DMS 273 (cell line): ENCODE results near the gene ZBTB43.

Source experiments
- DNase-seq: peaks from one replicate; lab custom pipeline; 2025; ENCODE audit not compliant: unreplicated experiment; lab: John Stamatoyannopoulos, UW

Gene ZBTB43

DNA sequence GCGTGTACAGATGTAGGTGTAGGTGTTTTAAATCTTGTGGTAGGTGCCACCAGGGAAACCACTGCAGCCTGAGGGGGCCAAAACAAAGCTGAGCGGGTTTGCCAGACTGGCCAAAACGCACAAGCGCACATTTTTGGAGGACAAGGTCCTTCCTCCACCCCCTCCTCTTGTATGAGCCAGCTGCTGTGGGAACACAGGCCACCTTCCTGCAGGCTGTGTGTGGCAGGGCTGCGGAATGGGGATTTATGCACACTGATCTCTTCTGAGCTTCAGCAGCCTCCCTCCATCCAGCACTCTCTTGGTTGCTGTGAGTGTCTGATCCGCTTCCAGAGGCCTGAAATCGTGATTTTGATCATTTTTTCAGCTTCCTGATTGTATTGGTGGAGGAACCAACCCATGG, 22.4 kb downstream of the ZBTB43 start:
- no peak for DNase-seq

DNA sequence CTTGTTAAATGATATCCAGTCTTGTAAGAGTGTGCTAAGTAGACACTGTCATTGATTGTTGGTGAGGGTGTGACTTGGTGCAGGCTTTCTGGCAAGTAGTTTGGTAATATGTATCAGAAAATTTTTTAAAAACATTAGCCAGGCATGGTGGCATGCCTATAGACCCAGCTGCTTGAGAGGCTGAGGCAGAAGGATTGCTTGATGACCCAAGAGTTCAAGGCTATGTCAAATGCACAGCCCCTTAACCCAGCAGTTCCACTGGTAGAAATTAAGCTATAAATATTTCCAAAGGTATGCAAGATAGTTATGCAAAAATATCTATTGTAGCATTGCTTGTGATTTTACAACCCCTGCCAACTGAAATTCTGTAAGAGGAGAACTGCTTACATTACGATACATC, 24.2 kb downstream of the ZBTB43 start:
- DNase-seq: no peak

DNA sequence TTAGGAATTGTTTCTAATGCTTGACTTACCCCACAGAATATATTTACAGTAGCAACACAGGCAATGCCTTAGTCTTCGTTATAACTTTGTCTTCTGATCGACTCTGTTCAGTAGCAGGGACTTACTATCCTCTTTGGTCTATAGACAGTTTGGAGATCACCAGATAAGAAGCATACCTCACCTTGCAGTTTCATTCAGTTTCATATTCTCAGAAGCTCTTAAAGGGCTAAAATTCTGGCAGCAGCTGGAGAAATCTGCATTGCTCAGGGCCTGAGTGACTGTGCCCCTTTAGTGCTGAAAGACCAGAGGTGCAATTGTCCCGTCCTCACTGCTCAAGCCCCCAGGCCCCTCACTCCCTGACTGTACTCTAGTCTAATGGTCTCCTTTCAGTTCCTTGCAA, 26.0 kb downstream of the ZBTB43 start:
- DNase-seq: no peak

DNA sequence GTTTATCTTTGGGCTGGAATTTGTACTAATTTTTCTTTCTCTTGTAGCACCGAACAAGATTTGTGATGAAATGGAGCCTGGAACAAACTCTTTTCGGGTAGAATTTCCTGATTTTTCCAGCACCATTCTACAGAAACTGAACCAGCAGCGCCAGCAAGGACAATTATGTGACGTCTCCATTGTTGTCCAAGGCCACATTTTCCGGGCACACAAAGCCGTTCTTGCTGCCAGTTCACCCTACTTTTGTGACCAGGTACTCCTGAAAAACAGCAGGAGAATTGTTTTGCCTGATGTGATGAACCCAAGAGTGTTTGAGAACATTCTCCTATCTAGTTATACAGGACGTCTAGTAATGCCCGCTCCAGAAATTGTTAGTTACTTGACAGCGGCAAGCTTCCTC, 27.6 kb downstream of the ZBTB43 start:
- no peak for DNase-seq

DNA sequence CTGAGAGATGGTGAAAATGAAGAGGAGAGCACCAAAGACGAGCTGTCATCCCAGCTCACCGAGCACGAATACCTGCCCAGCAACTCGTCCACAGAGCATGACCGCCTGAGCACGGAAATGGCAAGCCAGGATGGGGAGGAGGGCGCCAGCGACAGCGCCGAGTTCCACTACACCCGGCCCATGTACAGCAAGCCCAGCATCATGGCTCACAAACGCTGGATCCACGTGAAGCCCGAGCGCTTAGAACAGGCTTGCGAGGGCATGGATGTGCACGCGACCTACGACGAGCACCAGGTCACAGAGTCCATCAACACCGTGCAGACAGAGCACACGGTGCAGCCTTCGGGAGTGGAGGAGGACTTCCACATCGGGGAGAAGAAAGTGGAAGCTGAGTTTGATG, 28.2 kb downstream of the ZBTB43 start:
- no peak for DNase-seq

DNA sequence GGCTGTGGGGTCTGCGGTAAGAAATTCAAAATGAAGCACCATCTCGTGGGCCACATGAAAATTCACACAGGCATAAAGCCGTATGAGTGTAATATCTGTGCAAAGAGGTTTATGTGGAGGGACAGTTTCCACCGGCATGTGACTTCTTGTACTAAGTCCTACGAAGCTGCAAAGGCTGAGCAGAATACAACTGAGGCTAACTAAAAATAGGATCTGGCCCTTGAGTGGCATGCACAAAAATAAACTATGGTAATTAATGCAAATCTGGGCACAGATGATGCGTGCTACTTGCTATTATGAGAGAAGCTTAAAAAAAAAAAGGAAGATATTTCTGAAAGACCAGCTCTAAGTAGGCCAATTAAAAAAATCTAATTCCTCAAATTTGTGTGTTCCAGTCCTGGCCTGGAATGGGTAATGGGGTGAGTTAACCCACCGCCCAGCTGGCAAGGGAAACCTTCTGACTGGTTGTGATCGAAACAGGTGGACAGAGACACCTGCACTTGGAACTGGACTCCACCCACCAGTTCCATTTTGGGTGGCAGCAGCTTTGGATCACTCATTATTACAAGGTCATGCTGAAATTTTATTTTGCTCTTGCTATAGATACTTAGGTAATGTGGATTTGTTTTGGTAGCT, 29.0 kb downstream of the ZBTB43 start:
- no peak for DNase-seq

DNA sequence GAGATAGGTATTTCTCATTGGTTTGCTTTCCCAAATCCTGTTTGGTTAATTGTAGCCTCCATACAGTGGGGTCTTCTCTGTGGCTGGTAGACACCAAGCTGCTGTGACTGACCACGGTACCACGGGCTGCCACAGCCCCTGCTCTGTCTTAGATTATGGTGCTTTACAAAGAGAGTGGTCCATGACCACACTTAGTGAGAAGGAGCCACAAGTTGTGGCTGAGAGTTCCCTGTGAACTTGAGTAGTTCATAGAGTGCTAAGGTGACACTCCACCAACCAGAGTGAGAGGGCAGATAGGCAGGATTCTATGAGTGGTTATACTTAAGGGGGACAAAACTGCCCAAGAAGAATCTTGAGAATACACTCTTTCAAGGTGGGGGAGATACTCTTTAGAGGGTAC, 29.8 kb downstream of the ZBTB43 start:
- no peak for DNase-seq

DNA sequence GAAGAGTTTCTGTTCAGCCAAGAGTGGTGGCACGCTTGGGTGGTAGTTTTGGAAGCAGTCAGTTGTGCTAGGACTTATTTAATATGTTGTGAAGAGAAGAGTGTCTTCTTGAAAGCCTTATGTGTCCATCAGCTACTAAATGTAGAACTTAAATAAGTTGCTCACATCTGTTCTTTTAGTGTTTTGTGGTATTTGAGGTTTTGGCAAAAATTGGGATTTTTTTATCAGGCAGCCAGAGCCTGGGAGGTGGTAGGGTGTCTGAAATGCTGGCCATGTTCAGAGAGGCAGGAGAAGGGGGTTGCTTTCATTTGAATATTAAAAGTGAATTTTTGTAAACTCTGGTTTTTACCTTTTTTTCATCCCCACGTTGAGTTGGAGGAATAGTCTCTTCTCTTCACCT, 31.4 kb downstream of the ZBTB43 start:
- no peak for DNase-seq

DNA sequence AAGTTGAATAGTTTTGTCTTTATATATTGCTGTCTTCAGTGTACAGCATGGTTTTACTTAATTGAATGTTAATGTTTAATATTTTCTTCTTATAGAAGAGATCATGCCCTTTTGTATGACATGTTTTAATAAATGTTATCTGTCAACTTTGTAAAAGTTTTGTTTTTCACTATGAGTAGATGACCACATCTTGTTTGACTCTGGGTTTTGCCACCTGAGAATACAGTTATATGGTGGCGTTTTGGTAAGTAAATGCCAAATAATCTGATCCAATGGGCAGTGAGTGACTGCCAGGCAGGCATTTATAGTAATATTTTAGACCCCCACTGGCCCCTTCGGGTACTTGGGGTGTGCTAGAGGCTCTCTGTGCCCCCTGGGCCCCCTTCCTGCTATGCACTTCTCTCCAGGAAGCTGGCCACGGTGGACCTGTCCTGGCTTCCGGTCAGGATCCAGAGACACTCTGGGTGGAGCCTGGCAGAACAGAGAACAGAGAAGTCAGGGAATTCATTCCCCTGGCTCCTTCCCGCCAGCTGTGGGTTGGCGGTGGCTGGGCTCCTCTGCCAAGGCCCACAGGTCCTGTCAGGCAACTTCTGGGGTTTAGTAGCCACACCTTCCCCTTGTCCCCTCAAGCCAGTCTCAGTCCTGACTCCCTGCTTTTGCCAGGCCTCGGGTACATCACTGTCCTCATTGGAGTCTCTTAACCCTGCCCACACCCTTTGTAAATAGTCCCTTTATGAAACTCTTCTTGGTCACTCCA, 33.4 kb downstream of the ZBTB43 start:
- no peak for DNase-seq

DNA sequence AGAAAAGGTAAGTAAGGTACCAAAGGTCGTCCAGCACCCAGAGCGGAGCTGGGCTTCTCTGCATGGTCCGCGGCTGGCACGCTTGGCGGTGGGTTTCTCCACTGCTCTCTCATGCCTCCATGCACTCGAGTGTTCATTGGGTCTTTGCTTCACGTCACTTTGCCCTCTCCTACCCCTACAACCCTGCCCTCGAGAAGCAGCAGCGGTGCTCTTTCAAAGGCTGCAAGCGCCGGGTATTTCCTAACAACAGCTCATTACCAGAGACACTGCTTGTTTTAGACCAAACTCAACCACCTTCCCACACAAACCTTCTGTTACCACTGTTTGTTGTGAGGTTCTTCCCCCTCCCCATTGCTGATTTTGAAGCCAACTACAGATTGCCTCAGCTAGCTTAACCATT, 34.1 kb downstream of the ZBTB43 start:
- no peak for DNase-seq

DNA sequence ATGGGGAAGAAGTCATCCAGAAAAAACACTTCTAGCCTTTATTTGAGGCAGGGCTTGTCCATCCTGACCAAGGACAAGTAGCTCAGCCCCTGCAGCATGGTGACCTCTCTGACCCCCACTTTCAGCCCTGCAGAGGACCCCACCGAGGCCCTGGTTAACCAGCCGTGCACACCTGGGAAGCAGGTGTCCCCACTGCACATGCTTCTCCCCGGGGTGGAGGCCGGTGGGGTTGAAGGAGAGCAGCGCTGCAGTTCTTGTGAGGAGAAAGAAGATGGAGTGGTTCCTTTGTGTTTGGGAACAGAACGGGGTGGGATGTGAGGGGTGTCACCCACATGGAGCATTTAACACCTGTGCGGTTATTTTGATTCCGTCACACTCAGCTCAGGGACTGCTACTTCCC, 34.5 kb downstream of the ZBTB43 start:
- no peak for DNase-seq

DNA sequence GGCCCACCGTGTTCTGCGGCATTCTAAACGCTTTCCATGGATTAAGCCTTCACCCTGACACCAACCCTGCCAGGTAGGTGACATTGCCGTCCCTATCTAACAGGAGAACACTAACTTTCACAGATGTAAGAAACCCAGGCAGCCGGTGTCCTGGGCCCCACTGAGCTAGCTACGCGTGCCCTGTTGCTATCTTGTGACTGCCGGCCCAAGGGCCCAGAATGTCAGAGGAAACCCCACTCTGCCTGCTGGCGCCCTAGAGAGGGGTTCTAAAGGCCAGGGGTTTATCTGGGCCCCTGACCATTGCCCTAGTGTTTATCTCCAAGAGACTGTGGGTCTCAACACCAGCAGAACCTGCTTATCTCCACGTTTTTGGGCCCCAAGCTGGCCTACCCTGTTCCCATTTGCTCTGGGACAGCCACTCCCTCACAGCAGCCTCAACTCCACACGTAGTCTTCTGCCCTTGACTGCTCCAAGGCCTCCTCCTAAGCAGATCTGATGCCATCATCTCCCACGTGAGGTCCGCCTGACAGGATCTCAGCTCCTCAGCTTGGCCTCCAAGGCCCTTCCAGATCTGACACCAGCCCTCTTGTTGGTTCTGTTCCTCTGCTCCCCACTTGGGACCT, 37.5 kb downstream of the ZBTB43 start:
- DNase-seq: no peak

DNA sequence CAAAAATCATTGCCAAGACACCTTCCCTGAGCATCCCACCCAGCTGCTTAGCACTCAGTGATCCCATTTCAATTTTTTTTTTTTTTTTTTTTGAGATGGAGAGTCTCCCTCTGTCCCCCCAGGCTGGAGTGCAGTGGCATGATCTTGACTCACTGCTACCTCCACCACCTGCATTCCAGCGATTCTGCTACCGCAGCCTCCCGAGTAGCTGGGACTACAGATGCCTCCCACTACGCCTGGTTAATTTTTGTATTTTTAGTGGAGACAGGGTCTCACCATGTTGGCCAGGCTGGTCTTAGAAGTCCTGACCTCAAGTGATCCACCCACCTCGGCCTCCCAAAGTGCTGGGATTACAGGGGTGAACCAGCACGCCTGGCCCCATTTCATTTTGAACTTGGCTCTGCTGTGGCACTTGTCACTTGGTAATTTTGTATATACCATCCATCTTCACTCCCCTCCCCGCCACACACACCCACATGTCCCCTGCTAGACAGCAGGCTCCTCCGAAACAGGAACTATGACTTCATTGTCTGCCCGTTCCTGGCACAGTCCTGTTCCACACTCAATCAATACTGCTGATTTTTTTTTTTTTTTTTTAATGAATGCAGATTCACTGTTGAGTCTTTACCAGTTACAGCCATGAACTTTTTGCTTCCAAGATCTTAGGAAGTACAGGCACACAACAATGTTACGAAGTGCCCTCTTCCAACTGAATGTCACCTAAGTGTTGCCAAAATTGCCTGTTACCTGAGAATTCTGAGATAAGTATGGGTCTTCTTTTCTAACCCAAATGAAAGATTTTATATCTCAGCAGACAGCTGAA, 38.3 kb downstream of the ZBTB43 start:
- DNase-seq: no peak

DNA sequence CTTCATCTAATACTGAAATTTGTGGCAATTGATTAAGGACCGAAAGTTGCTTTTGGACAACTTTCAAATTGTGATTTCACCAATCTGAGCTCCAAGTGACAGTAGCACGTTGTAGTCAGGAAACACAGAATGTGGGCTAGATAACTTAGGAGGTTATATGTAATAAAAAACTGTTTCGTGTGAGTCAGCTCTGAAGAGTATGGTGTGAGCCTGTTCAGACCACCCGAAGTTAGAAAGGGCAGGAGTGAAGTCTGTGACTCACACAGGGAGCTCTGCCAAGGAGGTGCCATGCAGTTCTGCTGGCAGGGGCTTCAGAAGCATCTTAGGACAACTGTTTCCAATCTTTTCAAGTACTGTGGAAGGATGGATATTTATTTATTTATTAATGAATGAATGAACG, 39.2 kb downstream of the ZBTB43 start:
- peak; percentile 34 for DNase-seq

DNA sequence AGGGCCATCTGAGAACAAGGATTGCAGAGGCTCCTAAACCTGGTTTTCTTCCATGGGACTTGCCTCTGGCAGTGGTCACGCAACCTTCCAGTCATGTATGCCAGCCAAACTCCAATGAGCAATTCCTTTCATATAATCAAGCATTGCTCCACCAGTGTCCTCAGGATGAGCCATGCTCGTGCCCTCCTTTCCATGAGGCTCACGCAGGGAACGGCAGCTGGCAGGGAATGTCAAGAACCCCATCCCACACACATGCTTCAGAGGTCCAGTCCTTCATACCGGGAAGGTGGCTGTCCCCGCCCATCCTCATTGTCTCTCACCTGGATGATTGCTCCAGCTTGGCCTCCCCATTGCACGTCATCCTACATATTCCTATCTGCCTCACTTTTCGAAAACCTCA, 42.2 kb downstream of the ZBTB43 start:
- DNase-seq: no peak

DNA sequence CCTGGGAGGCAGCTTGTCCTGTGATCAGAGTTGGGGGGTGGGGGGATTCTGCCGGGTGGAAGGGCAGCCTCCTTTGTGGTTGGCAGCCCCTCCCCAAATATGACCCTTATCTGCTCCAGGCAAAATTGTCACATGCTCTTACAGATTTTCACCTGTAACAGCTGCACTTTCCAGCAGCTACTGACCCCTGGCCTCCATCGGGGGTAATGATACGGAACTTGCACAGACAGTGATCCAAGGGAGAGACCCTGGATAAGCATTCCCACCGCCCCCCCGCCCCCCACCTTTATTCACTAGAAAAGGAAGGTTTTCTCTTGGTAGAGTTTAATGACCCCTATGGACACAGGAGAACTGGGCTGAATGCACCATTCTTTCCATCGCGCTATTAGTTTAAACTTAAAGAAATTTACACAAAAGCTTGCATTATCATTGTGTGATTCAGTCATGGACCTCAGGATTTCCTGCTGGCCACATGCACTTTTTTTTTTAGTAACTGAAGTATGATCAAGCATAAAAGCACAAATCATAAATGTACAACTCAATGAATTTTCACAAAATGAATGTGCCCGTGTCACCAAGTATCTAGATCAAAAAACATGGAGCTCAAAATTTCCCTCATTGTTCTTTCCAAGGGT, 44.9 kb downstream of the ZBTB43 start:
- DNase-seq: no peak

DNA sequence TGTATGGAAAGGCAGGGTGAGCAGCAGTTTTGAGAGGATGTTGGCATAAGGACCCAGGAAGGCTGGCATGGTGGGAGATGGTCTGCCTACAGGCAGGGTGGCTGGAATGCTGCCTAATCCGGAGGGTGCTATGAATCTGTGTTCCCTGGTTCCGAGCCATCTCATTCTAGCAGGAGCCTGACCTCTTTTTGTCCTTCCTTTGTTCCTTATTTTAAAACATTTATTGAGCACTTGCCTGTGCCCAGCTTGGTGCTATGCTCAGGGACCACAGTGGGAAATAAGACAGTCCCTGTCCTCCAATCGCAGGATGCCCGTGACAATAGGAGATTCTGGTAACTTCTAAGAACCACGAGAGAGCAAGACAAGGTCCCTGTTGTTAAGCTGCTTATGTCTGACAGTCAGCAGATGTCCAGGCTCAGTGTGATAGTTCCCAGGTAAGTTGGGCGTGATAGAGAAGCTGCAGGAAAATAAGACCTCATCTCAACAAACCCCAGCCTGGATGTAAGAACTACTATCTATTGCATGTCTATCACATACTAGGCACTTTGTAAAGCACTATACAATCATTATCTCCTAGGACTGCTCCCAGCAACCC, 46.5 kb downstream of the ZBTB43 start:
- DNase-seq: no peak

DNA sequence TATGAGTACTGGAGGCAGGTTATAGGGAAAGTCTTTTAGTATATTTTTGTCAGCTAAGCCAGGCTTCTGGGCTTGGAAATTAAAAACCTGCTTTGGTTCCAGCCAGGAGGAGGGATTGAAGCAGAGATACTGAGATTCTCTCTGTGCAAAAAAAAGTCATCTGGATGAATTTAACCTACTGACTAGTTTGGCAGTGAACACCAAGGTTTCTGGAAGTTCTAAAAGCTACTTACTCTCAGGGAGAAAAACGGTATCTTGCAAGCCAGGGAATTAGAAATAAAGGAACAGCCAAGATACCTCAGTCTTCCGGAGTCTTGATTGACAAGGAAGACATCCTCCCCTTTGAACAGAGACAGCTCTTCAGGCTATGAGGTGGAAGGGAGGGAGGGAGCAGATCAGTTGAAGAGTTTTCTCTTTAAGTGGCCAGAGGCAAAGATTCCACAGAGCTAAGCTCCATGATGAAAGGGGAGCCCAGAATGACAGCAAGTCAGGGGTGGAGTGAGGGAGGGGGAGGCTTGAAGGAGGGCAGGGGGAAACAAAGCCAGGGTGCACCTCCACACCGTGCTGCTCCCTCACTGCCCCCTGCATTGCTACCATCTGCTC, 47.3 kb downstream of the ZBTB43 start:
- DNase-seq: no peak

DNA sequence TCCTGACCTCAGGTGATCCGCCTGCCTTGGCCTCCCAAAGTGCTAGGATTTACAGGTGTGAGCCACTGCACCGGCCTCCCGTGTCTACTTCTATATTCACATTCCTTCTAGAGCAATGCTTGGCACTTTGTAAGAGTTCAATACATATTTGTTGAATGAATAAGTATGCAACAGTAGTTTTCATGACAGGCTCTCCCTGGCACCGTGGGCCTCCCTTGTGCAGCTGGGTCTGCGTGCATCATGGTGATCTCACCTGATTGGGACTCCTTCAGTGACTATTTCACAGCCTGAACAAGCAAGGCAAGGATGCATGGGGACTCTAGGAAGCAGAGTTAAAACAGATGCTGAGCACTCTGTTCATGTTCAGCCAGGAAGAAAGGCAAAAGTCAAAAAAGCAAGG, 48.8 kb downstream of the ZBTB43 start:
- no peak for DNase-seq

DNA sequence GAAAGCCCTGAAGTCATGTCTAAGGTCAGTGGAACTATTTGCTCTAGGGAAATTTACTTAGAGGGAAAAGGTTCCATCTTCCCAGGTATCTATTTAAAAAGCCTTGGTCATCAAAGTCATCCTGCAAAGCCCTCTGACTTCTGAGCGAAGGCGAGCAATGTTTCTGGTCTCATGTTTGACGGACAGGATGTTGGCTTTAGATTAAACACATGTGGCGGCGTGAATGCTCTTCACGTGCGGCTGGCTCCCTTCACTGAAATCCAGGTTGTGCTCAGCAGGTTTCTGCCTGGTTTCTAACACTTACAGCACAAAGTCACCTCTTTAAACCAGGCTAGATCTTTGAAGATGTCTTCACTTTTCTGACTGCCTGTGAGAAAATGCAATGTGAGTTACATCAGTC, 49.9 kb downstream of the ZBTB43 start:
- no peak for DNase-seq
